Limb (tissue), 2 donors: Measurements from ENCODE around the gene KCNJ16.
"Not testable (repeated sequence)": the region's sequence is repeated elsewhere in the genome, so short reads cannot be mapped to it uniquely, and the experiment has no call there.

Experiments used
- DNase-seq, 2 donors: peaks; one replicate each; pipeline ENCODE4 v3.0.0-alpha.2; 2016; ENCODE audit errors: extremely low spot score in 2 of 2

Gene KCNJ16

GRCh38 chr17:70074956-70075355, at the start of gene KCNJ16:
Gene KCNJ16, plus strand, starts transcription at chr17:70075225. Its CDS starts 56,863 bp downstream, at chr17:70132088.
- DNase-seq: no peak

DNA sequence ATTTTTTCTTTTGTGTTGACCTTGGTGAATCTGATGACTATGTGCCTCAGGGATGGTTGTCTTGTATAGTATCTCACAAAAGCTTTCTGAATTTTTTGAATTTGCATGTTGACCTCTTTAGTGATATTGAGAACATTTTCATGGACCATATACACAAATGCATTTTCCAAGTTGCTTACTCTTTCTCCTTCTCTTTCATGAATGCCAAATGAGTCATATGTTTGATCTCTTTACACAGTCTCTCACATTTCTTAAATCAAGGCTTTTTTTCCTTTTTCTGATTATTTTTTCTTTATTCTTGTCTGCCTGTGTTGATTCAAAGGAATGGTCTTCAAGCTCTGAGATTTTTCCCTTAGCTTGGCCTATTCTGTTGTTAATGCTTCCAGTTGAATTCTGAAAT, 46.6 kb upstream of the KCNJ16 start:
- no peak for DNase-seq

DNA sequence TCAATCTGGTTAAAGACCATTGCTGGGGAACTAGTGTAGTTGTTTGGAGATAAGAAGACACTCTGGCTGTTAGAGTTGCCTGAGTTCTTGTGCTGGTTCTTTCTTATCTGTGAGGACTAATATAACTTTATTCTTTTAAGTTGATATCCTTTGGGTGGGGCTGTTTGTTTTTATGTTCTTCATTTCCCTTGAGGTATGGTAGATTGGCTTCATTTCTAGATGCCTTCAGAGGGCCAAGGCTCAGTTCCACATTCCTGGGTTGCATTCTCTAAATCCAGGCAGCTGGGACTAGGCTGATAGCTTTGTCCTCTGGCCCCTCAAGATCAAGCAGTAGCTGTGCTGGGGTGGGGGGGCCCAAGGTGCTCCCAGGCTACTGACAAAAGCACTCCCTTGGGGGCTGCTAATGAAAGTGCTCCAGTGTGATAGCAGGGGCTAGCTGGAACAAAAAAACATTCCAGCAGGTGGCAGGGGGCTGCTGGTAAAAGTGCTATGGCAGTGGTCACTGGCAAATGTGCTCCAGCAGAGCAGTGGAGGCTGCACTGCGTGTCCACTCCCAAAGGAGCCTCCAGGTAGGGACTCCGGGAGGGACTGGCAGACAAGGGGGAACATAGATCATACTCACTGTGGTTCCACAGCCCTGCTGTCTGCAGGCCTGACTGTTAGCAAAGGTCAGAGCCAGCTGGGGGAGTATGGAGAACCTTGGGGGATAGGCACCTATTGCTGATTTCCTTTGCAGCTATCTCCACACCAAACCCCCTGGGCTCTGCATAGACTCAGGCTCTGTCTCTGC, 45.9 kb upstream of the KCNJ16 start:
- DNase-seq: no peak

DNA sequence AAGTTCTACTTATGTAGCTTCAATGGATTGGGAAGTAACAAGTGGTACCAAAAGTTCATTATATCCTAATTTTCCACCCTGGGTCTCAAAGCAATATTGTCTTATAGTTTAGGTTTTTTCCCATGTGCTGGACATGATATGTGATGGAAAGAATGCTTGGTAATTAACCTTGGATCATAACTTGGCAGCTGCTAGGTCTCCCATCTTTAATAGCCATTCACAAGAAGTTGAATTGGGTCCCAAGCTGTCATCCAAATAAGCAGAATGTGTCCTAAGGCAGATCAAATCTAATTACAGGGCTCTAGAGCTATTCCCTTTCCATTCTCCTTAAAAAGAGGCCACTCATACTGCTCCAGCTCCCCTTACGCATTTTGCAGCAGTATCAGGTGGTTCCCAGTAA, 44.7 kb upstream of the KCNJ16 start:
- DNase-seq: no peak

DNA sequence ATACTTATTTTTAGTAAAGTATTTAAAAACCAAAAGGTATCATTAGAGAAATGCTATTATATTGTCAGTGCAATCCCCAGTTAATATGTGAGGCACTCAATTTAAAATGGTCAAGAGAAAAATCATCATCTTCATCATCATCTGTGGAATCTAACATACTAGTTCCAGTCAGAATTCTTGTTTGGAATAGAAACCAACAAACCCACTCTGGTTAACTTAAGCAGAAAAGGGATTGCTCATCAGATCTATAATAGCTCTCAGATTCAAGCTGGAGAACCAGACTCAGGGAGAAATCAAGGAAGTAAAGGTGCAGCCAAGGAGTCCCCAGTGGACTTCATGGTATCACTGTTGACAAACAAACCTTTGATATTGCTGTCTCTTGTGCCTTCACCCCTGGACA, 43.7 kb upstream of the KCNJ16 start:
- no peak for DNase-seq

DNA sequence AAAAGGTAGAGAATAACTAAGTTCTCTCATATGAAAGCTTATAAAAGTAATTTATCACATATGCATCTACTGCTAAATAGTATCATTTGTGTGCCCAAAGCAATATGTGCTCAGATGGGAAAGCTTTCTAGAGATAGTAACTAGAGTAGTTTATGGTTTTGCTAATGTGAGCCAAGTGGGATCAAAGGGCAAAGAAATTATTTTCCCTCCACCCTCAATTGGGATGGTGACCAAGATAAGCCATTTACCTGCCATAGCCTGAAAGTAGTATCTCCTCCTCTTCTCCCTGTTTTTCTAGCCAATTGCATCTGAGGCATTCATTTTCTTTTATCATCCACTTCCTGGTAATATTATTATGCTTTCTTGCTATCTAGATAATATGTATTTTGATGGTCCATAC, 41.9 kb upstream of the KCNJ16 start:
- DNase-seq: no peak

GRCh38 chr17:70034158-70034557, 40.9 kb upstream of the KCNJ16 start:
- DNase-seq: no peak

DNA sequence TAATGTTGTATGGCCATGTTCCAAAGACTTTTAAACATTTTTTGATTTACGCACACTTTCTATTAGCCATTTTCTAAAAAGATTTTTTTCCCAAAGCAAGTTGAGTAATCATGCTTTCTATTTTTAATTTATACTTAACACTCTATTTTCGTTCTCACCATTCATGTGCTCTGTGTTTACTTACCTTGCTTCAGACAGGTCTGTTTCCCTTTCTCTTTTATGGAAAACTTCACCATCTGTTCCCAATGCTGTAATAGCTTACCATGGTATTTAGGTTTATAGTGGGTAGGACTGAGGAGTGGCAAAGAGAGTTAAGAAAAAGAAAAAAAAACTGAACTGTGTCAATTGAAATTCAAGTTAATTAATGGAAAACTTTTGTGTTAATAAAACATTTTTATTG, 37.5 kb upstream of the KCNJ16 start:
- no peak for DNase-seq

DNA sequence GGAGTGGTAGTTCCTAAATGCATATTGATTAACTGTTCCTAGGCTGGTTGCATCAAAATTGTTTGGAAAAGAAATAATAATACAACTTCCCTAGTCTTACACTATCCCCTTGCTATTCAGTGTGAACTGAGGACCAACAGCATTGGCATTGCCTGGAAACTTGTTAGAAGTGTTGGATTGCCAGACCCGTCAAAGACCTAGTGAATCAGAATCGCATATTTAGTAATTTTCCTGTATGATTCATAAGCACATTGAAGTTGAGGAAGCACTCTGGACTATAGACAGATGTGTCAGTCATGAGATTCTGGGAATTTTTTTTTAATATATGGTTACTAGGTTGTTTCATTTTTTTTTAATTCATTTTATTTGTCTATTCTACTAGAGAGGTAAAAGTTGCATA, 34.7 kb upstream of the KCNJ16 start:
- DNase-seq: no peak

DNA sequence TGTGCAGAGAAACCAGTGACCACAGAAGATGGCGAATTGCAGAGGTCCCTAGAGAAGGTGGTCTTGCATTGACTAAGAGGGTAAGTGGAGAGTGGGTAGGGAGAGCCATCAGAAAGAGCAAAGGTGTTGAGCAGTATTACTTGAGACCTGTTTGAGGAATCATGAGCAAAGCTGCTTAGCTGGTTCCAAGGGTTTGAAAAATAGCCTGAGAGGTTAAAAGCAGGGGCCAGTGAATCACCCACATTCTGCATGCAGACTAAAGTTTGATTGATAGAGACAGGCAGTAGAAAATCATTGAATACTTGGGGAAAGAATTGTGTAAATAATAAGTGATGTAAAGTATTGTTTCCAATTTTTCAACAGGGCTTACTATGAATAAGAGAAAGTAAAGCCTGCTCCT, 34.0 kb upstream of the KCNJ16 start:
- DNase-seq: no peak

GRCh38 chr17:70041540-70041939, 33.5 kb upstream of the KCNJ16 start:
- DNase-seq: no peak

- DNase-seq: not testable (repeated sequence)
Observed at GRCh38 chr17:70045780-70046179, 29.2 kb upstream of the KCNJ16 start.

DNA sequence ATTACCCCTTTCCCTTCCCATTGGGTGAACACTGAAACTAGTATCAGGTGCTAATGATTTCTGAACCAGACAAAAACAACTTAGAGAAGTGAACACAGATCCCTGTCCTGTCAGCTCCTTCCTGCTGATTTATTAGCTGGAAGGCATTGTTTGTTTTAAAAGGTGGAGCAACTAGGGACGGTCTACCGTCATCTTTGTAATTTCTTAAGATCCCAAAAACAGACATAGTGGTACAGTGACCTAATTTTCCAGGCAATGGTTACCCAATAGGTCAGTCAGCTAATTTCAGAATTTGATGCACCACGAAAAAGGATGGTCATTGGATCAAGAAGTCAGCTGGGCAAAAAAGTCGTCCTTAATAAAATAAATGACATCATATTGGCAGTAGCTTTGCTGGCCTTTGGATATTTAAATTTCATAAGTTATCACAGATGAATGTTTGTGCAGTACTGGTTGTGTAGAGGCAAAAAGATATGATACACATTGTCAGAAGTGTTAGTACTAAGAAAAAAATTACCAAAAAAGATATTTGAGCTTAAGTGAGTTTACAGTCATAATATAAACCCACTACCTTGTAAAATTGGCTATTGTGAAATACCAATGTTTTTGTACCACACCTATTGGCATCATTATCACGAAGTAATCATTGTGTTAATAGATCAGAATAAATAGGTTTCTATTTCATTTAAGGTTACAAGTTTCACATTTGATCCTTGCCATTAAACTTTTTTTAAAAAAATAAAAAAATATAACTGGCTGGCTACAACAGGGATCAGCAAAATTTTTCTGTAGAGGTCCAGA, 27.2 kb upstream of the KCNJ16 start:
- no peak for DNase-seq

GRCh38 chr17:70049801-70050591, 25.0 kb upstream of the KCNJ16 start:
- no peak for DNase-seq

DNA sequence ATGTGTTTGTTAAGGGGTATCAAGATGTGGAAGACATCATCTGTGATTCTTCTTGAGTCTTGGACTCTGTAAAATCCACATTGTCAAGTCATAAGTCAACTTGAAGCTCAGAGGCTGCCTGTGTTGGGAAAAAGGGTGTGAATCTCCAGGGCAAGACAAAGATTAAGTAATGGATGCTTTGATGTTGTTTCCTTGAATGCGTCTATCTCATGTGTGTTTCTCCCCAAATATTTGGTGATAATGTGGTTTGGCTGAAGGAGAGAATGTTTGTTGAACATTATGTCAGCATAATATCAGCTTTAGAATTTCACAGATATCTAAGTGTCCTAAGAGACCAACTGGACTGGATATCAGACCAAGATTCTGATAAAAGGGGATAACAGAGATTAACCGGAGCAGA, 24.1 kb upstream of the KCNJ16 start:
- DNase-seq: no peak

- no peak for DNase-seq
Observed at GRCh38 chr17:70053241-70054234, 21.5 kb upstream of the KCNJ16 start.

GRCh38 chr17:70055000-70055399, 20.0 kb upstream of the KCNJ16 start:
- DNase-seq: no peak

DNA sequence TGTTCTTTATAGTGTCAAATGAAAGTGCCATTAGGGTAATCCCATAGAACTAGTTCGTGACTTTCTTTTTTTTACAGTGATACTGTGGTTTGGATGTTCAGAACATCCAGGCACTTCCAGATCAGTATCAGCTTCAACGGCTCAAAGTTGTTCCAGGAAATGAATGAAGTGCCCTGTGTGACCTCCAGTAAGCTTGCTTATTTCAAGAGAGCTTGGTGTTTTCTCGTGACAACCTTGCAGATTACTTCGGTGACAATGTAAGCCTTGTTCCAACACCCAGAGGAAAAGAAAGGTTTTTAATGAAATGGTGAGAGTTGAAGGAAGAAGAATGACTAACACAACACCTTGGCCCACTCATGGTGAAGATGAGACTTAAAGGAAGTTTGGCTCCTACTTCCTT, 16.0 kb upstream of the KCNJ16 start:
- DNase-seq: no peak

- DNase-seq: no peak
Observed at GRCh38 chr17:70059649-70060048, 15.4 kb upstream of the KCNJ16 start.

- DNase-seq: peak in 1 of 2 donors; percentile 64
Observed at GRCh38 chr17:70060415-70060814, 14.6 kb upstream of the KCNJ16 start.

DNA sequence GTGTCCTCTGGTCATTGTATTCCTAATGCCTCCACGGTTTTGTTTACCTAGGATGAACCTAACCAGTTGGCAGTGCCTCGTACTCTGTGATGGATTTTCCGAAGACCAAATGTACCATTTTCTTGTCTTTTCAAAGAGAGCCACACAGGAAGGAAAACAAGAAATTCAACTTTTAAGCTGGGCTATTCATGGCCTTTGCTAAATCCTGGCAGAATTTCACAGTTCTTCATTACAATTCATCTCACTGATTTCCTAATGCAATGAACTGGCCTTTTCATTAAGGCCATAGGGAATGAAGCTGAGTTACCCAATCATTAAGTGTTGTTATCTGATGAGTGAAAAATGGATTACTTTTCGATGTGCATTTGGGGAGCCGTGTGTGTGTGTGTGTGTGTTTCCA, 7.9 kb upstream of the KCNJ16 start:
- no peak for DNase-seq
